ENCODE results near the gene VPS37C.

DNA sequence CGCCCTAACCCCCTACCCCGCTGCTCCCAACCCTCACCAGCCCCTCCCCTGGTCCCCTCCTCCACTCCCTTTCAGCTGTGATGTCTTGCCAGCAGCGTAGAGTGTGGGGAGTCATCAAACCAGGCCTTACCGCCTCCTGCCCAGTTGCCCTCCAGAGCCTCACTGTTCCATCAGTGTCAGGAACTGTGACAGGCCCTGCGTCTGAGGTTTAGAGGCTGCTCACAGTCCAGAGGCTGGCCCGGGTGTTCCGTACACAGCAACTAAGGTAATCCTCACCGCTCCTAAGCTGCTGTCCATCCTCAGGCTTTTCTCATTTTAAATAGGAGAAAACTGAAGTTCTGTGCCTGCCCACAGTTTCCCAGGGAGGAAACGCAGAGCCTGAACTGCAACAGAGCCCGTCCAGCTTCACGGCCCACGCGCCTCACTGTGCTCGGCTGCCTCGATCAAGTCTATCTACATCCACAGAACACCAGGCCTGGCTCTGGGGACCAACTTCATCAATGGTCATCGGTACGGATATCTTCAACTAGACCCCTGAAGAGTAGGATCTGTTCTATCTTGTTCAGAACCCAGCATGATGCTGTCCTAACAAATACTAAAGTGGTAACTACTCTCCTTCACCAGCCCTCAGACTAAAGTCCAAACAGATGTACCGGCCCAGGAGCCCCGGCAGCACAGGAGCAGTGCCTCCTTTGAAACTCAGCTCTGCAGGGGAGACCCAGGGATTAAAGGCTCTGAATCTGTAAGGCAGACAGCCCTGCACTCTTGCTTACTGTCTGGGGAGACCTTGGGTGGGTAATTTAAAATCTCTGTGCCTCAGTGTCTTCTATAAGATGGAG, 10.3 kb downstream of the VPS37C start:
- TF ChIP-seq, protein P1, sequence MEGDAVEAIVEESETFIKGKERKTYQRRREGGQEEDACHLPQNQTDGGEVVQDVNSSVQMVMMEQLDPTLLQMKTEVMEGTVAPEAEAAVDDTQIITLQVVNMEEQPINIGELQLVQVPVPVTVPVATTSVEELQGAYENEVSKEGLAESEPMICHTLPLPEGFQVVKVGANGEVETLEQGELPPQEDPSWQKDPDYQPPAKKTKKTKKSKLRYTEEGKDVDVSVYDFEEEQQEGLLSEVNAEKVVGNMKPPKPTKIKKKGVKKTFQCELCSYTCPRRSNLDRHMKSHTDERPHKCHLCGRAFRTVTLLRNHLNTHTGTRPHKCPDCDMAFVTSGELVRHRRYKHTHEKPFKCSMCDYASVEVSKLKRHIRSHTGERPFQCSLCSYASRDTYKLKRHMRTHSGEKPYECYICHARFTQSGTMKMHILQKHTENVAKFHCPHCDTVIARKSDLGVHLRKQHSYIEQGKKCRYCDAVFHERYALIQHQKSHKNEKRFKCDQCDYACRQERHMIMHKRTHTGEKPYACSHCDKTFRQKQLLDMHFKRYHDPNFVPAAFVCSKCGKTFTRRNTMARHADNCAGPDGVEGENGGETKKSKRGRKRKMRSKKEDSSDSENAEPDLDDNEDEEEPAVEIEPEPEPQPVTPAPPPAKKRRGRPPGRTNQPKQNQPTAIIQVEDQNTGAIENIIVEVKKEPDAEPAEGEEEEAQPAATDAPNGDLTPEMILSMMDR (IDR thresholded peaks at IDR 0.05): no peak
- no peak for TF ChIP-seq POLR2AphosphoS5 (IDR thresholded peaks at IDR 0.05)

Measured in breast epithelium (tissue), 3 donors.